HPDE6-E6E7 (cell line): ENCODE results near the gene ARHGEF7.

Experiments used
- DNase-seq: peaks from one replicate; pipeline ENCODE4 v3.0.0; 2011; ENCODE audit warnings: missing footprints; ENCODE audit errors: extremely low spot score

The ARHGEF7 gene

GRCh38 chr13:111110054-111110453 is 5.1 kb upstream of the ARHGEF7 start:
- DNase-seq = no peak

GRCh38 chr13:111111376-111111937 is 3.7 kb upstream of the ARHGEF7 start:
- no peak for DNase-seq

DNA sequence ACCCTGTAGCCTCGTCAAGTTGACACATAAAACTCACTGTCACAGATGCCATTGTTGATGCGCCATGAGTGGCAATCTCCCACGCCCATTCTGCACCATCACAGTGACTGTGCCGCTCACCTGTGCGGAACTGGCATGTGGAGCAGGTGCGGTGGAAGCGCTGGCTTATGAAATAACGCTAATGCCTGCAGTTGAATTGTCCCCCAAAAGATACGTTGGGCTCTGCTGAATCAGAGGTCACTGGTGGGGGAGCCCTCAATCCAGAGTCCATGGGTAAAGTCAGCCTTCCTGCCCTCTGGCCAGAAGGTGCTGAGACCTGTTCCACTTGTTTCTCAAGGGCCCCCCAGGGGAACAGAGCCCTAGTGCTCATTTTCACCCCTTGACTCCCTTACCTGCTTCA is 2.9 kb upstream of the ARHGEF7 start:
- DNase-seq = no peak

- DNase-seq = no peak
Observed at GRCh38 chr13:111114362-111115060, 599 bp upstream of the ARHGEF7 start.

DNA sequence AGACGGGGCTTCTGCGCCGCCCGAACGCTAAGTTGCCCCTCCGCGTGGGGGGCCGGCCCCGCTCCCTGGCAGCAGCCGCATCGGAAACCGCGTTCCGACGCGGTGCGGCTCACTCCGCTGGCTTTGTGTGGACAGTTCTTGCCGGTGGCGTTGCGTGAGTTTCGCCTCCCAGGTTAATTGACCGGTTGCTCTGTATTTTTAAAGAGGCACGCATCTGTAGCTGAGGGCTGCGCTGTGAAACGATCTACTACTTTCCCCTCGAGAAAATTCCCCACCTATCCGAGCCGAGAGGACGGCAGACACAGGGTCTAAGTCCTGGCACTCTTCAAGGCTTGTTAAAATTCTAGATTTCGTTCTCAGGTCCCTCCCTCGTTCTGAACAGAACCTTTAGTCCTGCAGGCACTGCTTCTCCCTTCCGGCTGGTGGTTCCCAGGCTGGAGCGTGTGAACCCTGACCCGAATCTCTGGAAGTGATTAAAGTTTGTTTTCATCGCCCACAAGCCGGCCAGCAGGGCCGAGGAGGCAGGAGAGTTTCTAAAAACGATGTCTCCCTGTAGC is 933 bp downstream of the ARHGEF7 start:
- DNase-seq = no peak

- no peak for DNase-seq
Observed at GRCh38 chr13:111116856-111117255, 1.7 kb downstream of the ARHGEF7 start.

GRCh38 chr13:111117289-111117688 is 2.2 kb downstream of the ARHGEF7 start:
- DNase-seq = no peak

GRCh38 chr13:111117961-111118360 is 2.9 kb downstream of the ARHGEF7 start:
- DNase-seq = no peak

DNA sequence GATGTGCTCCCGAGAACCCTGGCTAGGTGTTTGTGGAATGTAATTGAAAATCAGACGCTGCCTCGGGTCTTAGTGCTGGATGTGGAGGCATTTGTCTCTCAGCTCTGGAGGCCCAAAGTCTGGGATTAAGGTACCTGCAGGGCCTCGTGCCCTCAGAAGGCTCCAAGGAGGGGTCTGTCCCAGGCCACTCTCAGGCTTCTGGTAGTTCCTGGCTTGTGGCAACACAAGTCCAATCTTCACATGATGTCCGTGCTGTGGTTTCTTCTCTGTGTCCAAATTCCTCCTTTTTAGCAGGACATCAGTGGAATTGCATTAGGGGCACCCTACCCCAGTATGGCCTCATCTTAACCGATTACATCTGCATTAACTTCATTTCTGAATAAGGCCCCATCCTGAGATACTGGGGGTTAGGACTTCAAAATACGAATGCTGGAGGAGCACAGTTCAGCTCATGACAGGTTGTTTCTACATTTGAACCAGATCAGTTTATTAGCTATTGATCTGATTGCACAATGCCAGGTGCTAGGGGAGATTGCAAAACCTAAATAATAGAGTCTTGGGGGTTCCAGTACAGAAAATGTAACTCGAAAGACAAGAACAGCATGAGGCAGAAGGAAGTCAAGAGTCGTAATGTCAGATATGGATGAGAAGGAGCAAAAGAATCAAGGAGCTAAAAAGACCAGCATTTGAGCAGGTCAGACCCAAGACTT is 3.9 kb downstream of the ARHGEF7 start:
- DNase-seq = no peak

GRCh38 chr13:111119966-111120365 is 4.9 kb downstream of the ARHGEF7 start:
- DNase-seq = no peak

- no peak for DNase-seq
Observed at GRCh38 chr13:111120422-111120821, 5.3 kb downstream of the ARHGEF7 start.

DNA sequence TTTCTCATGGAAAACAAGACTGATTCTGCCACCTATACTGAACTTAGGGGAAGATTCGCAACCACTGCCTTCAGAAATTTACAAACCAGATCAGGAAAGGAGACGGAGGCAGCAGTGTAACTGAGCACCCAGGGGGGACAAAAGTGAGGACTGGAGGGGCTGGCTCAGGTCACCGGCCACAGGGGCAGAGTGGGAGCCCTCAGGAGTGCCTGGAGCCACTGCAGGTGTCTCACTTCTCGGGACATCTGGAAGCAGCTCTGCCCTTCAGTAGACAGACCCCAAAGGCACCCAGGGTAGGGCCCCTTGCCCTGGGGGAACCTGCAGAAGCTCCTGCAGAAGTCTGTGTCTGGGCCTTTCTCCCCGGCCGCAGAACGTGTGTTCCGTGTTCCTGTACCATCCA is 5.8 kb downstream of the ARHGEF7 start:
- no peak for DNase-seq

GRCh38 chr13:111121506-111121905 is 6.4 kb downstream of the ARHGEF7 start:
- no peak for DNase-seq

- no peak for DNase-seq
Observed at GRCh38 chr13:111122056-111122455, 6.9 kb downstream of the ARHGEF7 start.

GRCh38 chr13:111122631-111123030 is 7.5 kb downstream of the ARHGEF7 start:
- DNase-seq = no peak

GRCh38 chr13:111123221-111123620 is 8.1 kb downstream of the ARHGEF7 start:
- DNase-seq = no peak

DNA sequence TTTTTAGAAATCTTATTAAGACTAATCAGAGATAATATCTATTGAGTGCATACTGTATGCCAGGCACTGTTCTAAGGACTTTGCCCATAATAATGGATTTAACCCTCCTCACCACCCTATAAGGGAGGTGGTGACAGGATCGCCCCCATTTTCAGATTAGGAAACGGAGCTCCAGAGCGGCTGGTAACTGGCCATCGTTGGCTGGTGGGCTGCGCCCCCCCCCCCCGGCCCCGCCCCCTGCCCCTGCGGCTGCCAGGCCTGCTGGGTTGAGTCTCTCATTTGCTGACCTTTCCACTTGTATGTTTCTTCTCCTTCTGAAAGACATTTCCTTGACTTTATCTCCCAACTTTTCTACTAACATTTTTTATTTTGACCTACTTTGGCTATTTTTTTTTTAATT is 8.5 kb downstream of the ARHGEF7 start:
- DNase-seq = no peak

- DNase-seq = no peak
Observed at GRCh38 chr13:111126509-111126908, 11.4 kb downstream of the ARHGEF7 start.

GRCh38 chr13:111129465-111130115 is 14.5 kb downstream of the ARHGEF7 start:
- no peak for DNase-seq

DNA sequence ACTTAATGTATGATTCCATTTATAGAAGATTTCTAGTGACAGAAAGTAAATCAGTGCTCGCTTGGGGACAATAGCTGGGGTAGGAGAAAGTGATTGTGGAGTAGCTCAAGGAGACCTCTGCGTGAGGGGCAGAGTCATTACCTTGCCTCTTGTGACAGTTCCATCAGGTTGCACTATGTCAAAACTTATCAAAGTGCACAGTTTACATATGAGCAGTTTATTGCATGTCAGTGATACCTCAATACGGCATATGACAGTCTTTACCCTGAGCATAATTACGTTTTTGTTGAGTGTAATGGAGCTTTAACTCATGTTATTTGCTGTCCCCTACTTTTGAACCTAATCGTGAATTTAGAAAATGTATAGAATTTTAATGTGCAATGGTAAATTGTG is 15.0 kb downstream of the ARHGEF7 start:
- DNase-seq = no peak

DNA sequence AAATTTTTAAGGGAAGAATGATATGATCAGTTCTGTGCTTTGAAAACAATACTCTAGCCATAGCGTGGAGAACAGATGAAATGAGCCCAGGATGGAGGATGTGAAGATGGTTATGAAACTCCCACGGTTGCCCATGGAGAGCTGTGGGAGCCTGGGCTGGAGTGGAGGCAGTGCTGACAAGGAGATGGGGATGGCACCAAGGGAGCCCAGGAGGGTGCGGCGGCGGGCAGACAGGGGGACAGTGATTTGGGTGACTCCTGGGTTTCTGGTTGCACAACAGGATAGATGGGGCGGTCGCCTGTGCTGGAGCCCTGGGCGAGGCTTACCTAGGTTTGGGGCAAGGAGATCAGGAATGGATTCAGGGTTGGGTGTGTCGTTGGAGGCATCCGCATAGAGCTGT is 15.9 kb downstream of the ARHGEF7 start:
- no peak for DNase-seq

GRCh38 chr13:111131611-111132010 is 16.5 kb downstream of the ARHGEF7 start:
- DNase-seq = no peak
